MM.1S (cell line): Measurements from ENCODE around the gene TBC1D23.

ENCODE experiments used
- DNase-seq: peaks from one replicate; pipeline ENCODE4 v3.0.0-alpha.2; 2015
- H2AFZ ChIP-seq: fragments of 300-600 bp; sonication (generic); 2 replicates; pipeline ENCODE4 v1.6.0; 2016; ENCODE audit warnings: antibody characterized with exemption, low read length
- H3F3A ChIP-seq: fragments of 300-600 bp; sonication (generic); 2 replicates; pipeline ENCODE4 v1.6.1; 2016; ENCODE audit warnings: mild to moderate bottlenecking, antibody characterized with exemption, low read length, moderate library complexity, mixed read lengths; ENCODE audit not compliant: insufficient read depth
- H3K27ac ChIP-seq: fragments of 300-600 bp; sonication (generic); 2 replicates; pipeline ENCODE4 v1.5.1; 2016; ENCODE audit warnings: mild to moderate bottlenecking, low read length
- H3K27me3 ChIP-seq: fragments of 300-600 bp; sonication (generic); replicated peaks from 2 replicates; pipeline ENCODE4 v1.6.0; 2016; ENCODE audit warnings: low read length; ENCODE audit not compliant: insufficient read depth
- H3K36me3 ChIP-seq: fragments of 300-600 bp; sonication (generic); replicated peaks from 2 replicates; pipeline ENCODE4 v1.6.1; 2016; ENCODE audit warnings: mild to moderate bottlenecking, low read length, mixed read lengths; ENCODE audit not compliant: insufficient read depth
- H3K4me1 ChIP-seq: fragments of 300-600 bp; sonication (generic); 2 replicates; pipeline ENCODE4 v1.6.1; 2016; ENCODE audit warnings: low read length, mixed read lengths
- H3K4me2 ChIP-seq: fragments of 300-600 bp; sonication (generic); 2 replicates; pipeline ENCODE4 v1.6.0; 2016; ENCODE audit warnings: low read depth, low read length
- H3K4me3 ChIP-seq: fragments of 300-600 bp; sonication (generic); 2 replicates; pipeline ENCODE4 v1.5.1; 2016; ENCODE audit warnings: low read length, mixed read lengths
- H3K79me2 ChIP-seq: fragments of 300-600 bp; sonication (generic); 2 replicates; pipeline ENCODE4 v1.6.1; 2016; ENCODE audit warnings: mixed run types, low read length, mixed read lengths
- H3K9ac ChIP-seq: fragments of 300-600 bp; sonication (generic); 2 replicates; pipeline ENCODE4 v1.6.1; 2016; ENCODE audit warnings: low read length, mixed read lengths
- H3K9me2 ChIP-seq: fragments of 300-600 bp; sonication (generic); replicated peaks from 2 replicates; pipeline ENCODE4 v1.6.1; 2016; ENCODE audit warnings: mild to moderate bottlenecking, low read length, mixed read lengths; ENCODE audit not compliant: insufficient read depth
- H3K9me3 ChIP-seq: fragments of 300-600 bp; sonication (generic); replicated peaks from 2 replicates; pipeline ENCODE4 v1.6.1; 2016; ENCODE audit warnings: mild to moderate bottlenecking, low read length, mixed read lengths; ENCODE audit not compliant: insufficient read depth
- H4K20me1 ChIP-seq: fragments of 300-600 bp; sonication (generic); 2 replicates; pipeline ENCODE4 v1.6.1; 2016; ENCODE audit warnings: mild to moderate bottlenecking, low read length, moderate library complexity, mixed read lengths; ENCODE audit not compliant: insufficient read depth
- EZH2 ChIP-seq: fragments of 300-600 bp; sonication (generic); optimal IDR thresholded peaks from 2 replicates; pipeline ENCODE3; 2017; ENCODE audit warnings: low read depth, mild to moderate bottlenecking, antibody characterized with exemption, low read length, mixed read lengths
- EZH2phosphoT487 ChIP-seq: fragments of 300-600 bp; sonication (generic); IDR thresholded peaks from 2 replicates; pipeline ENCODE4 v1.6.1; 2018; ENCODE audit warnings: antibody characterized with exemption, low read length
- TF ChIP-seq, protein P1 (sequence below): fragments of 300-600 bp; sonication (generic); IDR thresholded peaks from 2 replicates; pipeline ENCODE4 v1.5.1; 2016; ENCODE audit warnings: antibody characterized with exemption, low read length, mixed read lengths

The TBC1D23 gene

GRCh38 chr3:100260685-100261484 is at the start of gene TBC1D23:
Gene TBC1D23, plus strand, starts transcription at chr3:100260992. Its CDS starts 27 bp downstream, at chr3:100261019.
- Histone ChIP-seq H3K9ac (peak within 1 kb of the TSS; percentile 83), H3K4me2 (peak within 1 kb of the TSS; percentile 95), H3K36me3 (no peaks in the 10 kb centered on the region), H3K9me3 (no peaks in the 10 kb centered on the region), H3K4me1 (peaks cover 7% of the 10 kb centered on the region), H3K27ac (peak within 1 kb of the TSS; percentile 78), H3K27me3 (no peaks in the 10 kb centered on the region), H3K4me3 (peak within 1 kb of the TSS; percentile 97), H2AFZ (peak within 1 kb of the TSS; percentile 96), H3F3A (no peaks in the 10 kb centered on the region; the same call in 1 of the 2 replicates), H3K9me2 (no peaks in the 10 kb centered on the region), H4K20me1 (no peaks in the 10 kb centered on the region), H3K79me2 (peaks cover 49% of the 10 kb centered on the region)
- TF ChIP-seq, protein P1, sequence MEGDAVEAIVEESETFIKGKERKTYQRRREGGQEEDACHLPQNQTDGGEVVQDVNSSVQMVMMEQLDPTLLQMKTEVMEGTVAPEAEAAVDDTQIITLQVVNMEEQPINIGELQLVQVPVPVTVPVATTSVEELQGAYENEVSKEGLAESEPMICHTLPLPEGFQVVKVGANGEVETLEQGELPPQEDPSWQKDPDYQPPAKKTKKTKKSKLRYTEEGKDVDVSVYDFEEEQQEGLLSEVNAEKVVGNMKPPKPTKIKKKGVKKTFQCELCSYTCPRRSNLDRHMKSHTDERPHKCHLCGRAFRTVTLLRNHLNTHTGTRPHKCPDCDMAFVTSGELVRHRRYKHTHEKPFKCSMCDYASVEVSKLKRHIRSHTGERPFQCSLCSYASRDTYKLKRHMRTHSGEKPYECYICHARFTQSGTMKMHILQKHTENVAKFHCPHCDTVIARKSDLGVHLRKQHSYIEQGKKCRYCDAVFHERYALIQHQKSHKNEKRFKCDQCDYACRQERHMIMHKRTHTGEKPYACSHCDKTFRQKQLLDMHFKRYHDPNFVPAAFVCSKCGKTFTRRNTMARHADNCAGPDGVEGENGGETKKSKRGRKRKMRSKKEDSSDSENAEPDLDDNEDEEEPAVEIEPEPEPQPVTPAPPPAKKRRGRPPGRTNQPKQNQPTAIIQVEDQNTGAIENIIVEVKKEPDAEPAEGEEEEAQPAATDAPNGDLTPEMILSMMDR, result no peak
- DNase-seq, result peak; percentile 100

DNA sequence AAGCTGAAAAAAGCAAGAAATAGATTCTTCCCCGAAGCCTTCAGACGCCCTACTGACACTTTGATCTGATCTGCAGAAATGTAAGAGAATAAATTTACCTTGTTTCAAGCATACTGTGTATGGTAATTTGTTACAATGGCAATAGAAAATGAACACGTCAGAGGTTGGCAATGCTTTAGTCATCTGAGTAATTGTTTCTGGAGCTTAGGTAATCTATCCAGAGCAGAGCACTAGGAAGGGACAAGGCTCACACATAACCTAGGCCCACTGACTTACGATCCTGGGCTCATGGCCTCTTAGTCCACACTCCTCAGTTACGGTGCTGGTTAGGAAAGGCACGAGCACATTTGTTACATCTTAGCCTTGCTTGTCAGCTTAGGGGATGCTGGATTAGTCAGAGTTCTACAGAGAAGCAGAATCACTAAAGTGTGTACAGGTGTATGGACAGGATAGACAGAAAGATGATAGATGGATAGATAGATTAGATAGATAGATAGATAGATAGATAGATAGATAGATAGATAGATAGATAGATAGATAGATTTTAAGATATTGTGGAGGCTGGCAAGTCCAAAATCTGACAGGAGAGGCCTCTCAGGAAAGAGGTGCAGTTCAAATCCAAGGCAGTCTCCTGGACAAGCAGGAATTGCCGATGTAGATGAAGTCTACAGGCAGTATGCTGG is 46.8 kb upstream of the TBC1D23 start:
- Histone ChIP-seq H2AFZ (no peak overlapping the region), H3K27ac (no peak overlapping the region), H3K79me2 (no peaks in the 10 kb centered on the region), H4K20me1 (no peaks in the 10 kb centered on the region), H3F3A (peaks cover 6% of the 10 kb centered on the region; the same call in 1 of the 2 replicates), H3K4me3 (no peak overlapping the region), H3K9me3 (no peaks in the 10 kb centered on the region), H3K36me3 (no peaks in the 10 kb centered on the region), H3K4me2 (no peak overlapping the region), H3K9me2 (no peaks in the 10 kb centered on the region), H3K4me1 (peaks cover 15% of the 10 kb centered on the region), H3K9ac (no peak overlapping the region), H3K27me3 (no peaks in the 10 kb centered on the region)
- no peak for DNase-seq
- TF ChIP-seq, protein P1, result no peak
- no peak for TF ChIP-seq EZH2
- TF ChIP-seq EZH2phosphoT487, result no peak

- peaks cover 13% of the 10 kb centered on the region for H3K4me1 ChIP-seq
- no peaks in the 10 kb centered on the region for H3K36me3 ChIP-seq
- TF ChIP-seq, protein P1, result no peak
- TF ChIP-seq EZH2, result no peak
- TF ChIP-seq EZH2phosphoT487, result no peak
- no peak overlapping the region for H2AFZ ChIP-seq
- no peaks in the 10 kb centered on the region for H3K79me2 ChIP-seq
- H3K9me3 ChIP-seq, result no peaks in the 10 kb centered on the region
- H3K27ac ChIP-seq, result no peak overlapping the region
- H3F3A ChIP-seq, result peaks cover 6% of the 10 kb centered on the region; the same call in 1 of the 2 replicates
- no peak overlapping the region for H3K4me3 ChIP-seq
- no peaks in the 10 kb centered on the region for H3K9me2 ChIP-seq
- no peak for DNase-seq
- no peaks in the 10 kb centered on the region for H4K20me1 ChIP-seq
- no peak overlapping the region for H3K9ac ChIP-seq
- no peaks in the 10 kb centered on the region for H3K27me3 ChIP-seq
- H3K4me2 ChIP-seq, result no peak overlapping the region
Measured at GRCh38 chr3:100214574-100214964, 46.2 kb upstream of the TBC1D23 start.
